Cardiac septum (tissue), 1 donor: ENCODE measurements around the gene IPPK. TPM values are rescaled to one million over a fixed set of nuclear protein-coding genes. Genes with fewer than 3 reads are reported as not detected.

Experiments used
- DNase-seq: peaks from one replicate; pipeline ENCODE4 v3.0.0-alpha.2; 2020; ENCODE audit warnings: low spot score
- intact Hi-C: fragments of 100-400 bp; cut with DNase I; formaldehyde crosslinking; loops from one replicate; pipeline ENCODE4 v1.14.0; 2022
- total RNA-seq: library from RNA; stranded (reverse); fragmentation: NEBNext Ultra II Directional; extraction: Animal tissue kit (Norgen Biotek cat#: 25700); gene quantifications from one replicate; pipeline ENCODE4 v1.2.1, GENCODE V29; 2021
- donor health status: DM: no; HTN: no; CAD: no.

IPPK gene
- total RNA-seq, 1 donor from 2014 or later: 13.1 TPM

- no peak for DNase-seq
- intact Hi-C loops: no loop called here
These were observed 104.9 kb downstream of the IPPK start for GRCh38 chr9:92564982-92565381.

GRCh38 chr9:92564504-92564903, 105.4 kb downstream of the IPPK start:
- intact Hi-C loops: no loop called here
- DNase-seq: no peak

Other genes starting within 250 kb of the IPPK start
- 6.5 TPM for gene OMD, start 245.7 kb downstream of the IPPK start, total RNA-seq
- gene ASPN, start 187.6 kb downstream of the IPPK start, total RNA-seq: 30.3 TPM
- 8.0 TPM for gene ECM2, start 134.1 kb downstream of the IPPK start, total RNA-seq
- 39.5 TPM for gene BICD2, start 94.7 kb upstream of the IPPK start, total RNA-seq
- 7.7 TPM for gene ZNF484, start 207.9 kb upstream of the IPPK start, total RNA-seq